ENCODE data around the gene NELL2.

Gene NELL2

GRCh38 chr12:44462729-44463128 lies 413.4 kb downstream of the NELL2 start:
- TF ChIP-seq ZNF274 (IDR thresholded peaks at IDR 0.05; ENCODE audit: low read depth, low read length) = no peak

GRCh38 chr12:44460261-44460660 lies 415.9 kb downstream of the NELL2 start:
- no peak overlapping the region for H3K4me3 ChIP-seq (ENCODE audit: low read length)
- no peak for TF ChIP-seq ZNF274 (IDR thresholded peaks at IDR 0.05; ENCODE audit: low read depth, low read length)

More at GRCh38 chr12:44462729-44463128, 413.4 kb downstream of the NELL2 start:
- H3K4me3 ChIP-seq (ENCODE audit: low read length) = no peak overlapping the region

- no peak overlapping the region for H3K4me3 ChIP-seq (ENCODE audit: low read length)
- TF ChIP-seq ZNF274 (IDR thresholded peaks at IDR 0.05; ENCODE audit: low read depth, low read length) = no peak
Measured at GRCh38 chr12:44459569-44459968, 416.5 kb downstream of the NELL2 start.
